ENCODE measurements around the gene CRISP2. TPM values are rescaled to one million over a fixed set of nuclear protein-coding genes. Genes with fewer than 3 reads are reported as not detected.

Gene CRISP2
- total and polyA plus RNA-seq, 9 of the 15 experiments (the other 6 are each of a cell fraction or from before 2014, with no cell fraction given) = not detected

DNA sequence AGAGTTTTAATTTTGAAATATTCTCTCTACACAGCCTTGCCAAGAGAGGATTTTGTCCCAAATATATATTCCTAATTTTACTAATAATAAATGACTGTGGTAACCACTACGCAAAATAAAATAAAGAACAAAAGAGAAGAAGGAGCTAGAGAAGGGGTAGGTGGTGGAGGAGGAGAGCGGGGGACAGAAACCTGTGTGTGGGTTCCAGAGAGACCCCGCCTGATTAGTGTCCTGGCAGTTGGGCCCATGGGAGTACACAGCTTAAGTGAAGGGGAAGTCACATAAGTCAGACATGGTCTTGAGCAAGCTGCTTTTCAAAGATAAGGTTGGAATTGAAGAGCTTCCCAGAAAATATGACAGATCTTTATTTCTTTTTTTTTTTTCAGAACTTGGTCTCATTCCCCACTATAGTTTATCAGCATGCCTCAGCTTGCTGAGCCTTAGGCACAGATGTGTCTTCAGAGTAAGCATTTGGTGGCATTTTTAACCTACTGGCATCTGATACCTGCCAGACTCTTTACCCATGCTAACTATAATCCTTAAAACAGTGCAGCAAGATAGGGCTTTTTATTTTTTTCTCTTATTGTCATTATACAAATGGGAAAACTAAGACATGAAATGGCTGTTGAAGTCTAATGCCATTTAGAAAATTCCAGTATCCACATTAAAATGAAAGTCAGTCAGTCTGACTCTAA is 67.1 kb downstream of the CRISP2 start (continued):
- TF ChIP-seq, protein P1, sequence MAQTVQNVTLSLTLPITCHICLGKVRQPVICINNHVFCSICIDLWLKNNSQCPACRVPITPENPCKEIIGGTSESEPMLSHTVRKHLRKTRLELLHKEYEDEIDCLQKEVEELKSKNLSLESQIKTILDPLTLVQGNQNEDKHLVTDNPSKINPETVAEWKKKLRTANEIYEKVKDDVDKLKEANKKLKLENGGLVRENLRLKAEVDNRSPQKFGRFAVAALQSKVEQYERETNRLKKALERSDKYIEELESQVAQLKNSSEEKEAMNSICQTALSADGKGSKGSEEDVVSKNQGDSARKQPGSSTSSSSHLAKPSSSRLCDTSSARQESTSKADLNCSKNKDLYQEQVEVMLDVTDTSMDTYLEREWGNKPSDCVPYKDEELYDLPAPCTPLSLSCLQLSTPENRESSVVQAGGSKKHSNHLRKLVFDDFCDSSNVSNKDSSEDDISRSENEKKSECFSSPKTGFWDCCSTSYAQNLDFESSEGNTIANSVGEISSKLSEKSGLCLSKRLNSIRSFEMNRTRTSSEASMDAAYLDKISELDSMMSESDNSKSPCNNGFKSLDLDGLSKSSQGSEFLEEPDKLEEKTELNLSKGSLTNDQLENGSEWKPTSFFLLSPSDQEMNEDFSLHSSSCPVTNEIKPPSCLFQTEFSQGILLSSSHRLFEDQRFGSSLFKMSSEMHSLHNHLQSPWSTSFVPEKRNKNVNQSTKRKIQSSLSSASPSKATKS (CRISPR knock-in tag; IDR thresholded peaks at IDR 0.05) = no peak
- TF ChIP-seq, protein P2, sequence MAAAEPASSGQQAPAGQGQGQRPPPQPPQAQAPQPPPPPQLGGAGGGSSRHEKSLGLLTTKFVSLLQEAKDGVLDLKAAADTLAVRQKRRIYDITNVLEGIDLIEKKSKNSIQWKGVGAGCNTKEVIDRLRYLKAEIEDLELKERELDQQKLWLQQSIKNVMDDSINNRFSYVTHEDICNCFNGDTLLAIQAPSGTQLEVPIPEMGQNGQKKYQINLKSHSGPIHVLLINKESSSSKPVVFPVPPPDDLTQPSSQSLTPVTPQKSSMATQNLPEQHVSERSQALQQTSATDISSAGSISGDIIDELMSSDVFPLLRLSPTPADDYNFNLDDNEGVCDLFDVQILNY (CRISPR knock-in tag; IDR thresholded peaks at IDR 0.05) = no peak
- TF ChIP-seq DACH1 (IDR thresholded peaks at IDR 0.05; ENCODE audit: partially characterized antibody) = peak; percentile 65
- no peak for TF ChIP-seq IRF2 (CRISPR knock-in tag; IDR thresholded peaks at IDR 0.05)

DNA sequence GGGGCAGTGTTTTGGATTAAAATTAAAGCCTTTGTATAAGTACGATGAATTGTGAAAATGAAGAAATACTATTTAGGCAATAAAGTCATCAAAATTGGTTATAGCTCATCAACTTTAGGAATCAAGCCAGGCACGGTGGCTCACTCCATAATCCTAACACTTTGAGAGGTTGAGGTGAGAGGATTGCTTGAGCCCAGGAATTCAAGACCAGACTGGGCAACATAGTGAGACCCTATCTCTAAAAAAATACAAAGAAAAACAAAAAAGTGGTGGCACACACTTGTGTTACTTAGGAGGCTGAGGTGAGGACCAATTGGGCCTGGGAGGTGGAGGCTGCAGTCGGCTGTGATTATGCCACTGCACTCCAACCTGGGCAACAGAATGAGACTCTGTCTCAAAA is 68.2 kb downstream of the CRISP2 start:
- Histone ChIP-seq H4K20me1 (replicated peaks; ENCODE audit: control insufficient read depth, insufficient read depth, low read length) (no peaks in the 10 kb centered on the region), H3K36me3 (ENCODE audit: control insufficient read depth, insufficient read depth, low read length) (peaks cover 2% of the 10 kb centered on the region; the same call in 2 of the 3 replicates), H3K9me3 (replicated peaks; ENCODE audit: control insufficient read depth, insufficient read depth, low read depth, low read length) (peaks cover 8% of the 10 kb centered on the region; the same call in 1 of the 2 replicates), H3K9ac (ENCODE audit: insufficient read depth in 1 of 2, low read depth in 2 of 2, low read length in 2 of 2) (peak overlapping the region in 1 of 2 experiments; percentile 62; a peak in 1 of 4 replicates), H2AFZ (ENCODE audit: low read depth, low read length) (peak overlapping the region; percentile 35; the same call in 1 of the 2 replicates), H3K27me3 (ENCODE audit: control insufficient read depth in 2 of 2, insufficient read depth in 2 of 2, low read length in 2 of 2) (no peaks in the 10 kb centered on the region), H3K27ac (ENCODE audit: extremely low read depth, low read depth, low read length) (peak overlapping the region; percentile 79), H3K4me3 (no peak overlapping the region), H3K79me2 (ENCODE audit: control insufficient read depth, insufficient read depth, low read length) (no peaks in the 10 kb centered on the region), H3K4me2 (ENCODE audit: insufficient read depth, low read length) (no peak overlapping the region), H3K4me1 (replicated peaks in 1 of 2; ENCODE audit: control insufficient read depth in 2 of 2, insufficient read depth in 2 of 2, low read length in 2 of 2) (peaks cover 3 to 28% of the 10 kb centered on the region in 2 experiments; a peak in 3 of 5 replicates), H3K9me1 (ENCODE audit: control insufficient read depth, insufficient read depth, low read length) (no peaks in the 10 kb centered on the region)
- POLR2A ChIA-PET = interaction anchor here (0.5 to 1.5 kb wide), 2 partner anchors 9 to 17 kb away, joined by 3 to 5 read pairs; partner anchors contain the start of gene RHAG
- no peak for ATAC-seq
- intact Hi-C loops (cut with micrococcal nuclease) = loop anchor here (5.0 kb wide), 1 partner anchor 137 kb away; no protein-coding TSS in a partner anchor
- no peak for DNase-seq (ENCODE audit: extremely low read depth in 1 of 4, low spot score in 3 of 4)
- CTCF ChIA-PET (ENCODE audit: low intra/inter-chr PET ratio) = no interaction called here
- no TSS peak for BruUV-seq (replicated peaks)
- 87% methylated on average over 3 of the region's 3 CpGs for WGBS (ENCODE audit: insufficient coverage, low coverage, missing lambda C conversion rate)
- in situ Hi-C loops (cut with MboI) = no loop called here
- FAIRE-seq = no peak
- TF ChIP-seq ILK (tag; IDR thresholded peaks at IDR 0.05; ENCODE audit: borderline replicate concordance, low read depth) (no peak), ZBED1 (IDR thresholded peaks at IDR 0.05) (no peak), ZKSCAN8 (CRISPR knock-in tag; IDR thresholded peaks at IDR 0.05) (no peak), ZNF76 (CRISPR knock-in tag; IDR thresholded peaks at IDR 0.05; ENCODE audit: borderline replicate concordance) (no peak), FOXJ3 (CRISPR knock-in tag; IDR thresholded peaks at IDR 0.05) (no peak), FOXK2 (conservative IDR thresholded peaks at IDR 0.05 in 1 of 2, IDR thresholded peaks at IDR 0.05 in 1 of 2; ENCODE audit: low read depth in 2 of 2) (no peak), RHOXF2B (CRISPR knock-in tag; conservative IDR thresholded peaks at IDR 0.05) (no peak)
- TF ChIP-seq, protein P3, sequence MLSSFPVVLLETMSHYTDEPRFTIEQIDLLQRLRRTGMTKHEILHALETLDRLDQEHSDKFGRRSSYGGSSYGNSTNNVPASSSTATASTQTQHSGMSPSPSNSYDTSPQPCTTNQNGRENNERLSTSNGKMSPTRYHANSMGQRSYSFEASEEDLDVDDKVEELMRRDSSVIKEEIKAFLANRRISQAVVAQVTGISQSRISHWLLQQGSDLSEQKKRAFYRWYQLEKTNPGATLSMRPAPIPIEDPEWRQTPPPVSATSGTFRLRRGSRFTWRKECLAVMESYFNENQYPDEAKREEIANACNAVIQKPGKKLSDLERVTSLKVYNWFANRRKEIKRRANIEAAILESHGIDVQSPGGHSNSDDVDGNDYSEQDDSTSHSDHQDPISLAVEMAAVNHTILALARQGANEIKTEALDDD (IDR thresholded peaks at IDR 0.05) = no peak
- TF ChIP-seq, protein P4, sequence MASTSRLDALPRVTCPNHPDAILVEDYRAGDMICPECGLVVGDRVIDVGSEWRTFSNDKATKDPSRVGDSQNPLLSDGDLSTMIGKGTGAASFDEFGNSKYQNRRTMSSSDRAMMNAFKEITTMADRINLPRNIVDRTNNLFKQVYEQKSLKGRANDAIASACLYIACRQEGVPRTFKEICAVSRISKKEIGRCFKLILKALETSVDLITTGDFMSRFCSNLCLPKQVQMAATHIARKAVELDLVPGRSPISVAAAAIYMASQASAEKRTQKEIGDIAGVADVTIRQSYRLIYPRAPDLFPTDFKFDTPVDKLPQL (IDR thresholded peaks at IDR 0.05; ENCODE audit: extremely low read depth, insufficient read length) = no peak
- TF ChIP-seq, protein P5, sequence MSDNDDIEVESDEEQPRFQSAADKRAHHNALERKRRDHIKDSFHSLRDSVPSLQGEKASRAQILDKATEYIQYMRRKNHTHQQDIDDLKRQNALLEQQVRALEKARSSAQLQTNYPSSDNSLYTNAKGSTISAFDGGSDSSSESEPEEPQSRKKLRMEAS (CRISPR knock-in tag; IDR thresholded peaks at IDR 0.05) = no peak
